ENCODE measurements around the gene ZNF681.

- TF ChIP-seq EZH2 (IDR thresholded peaks at IDR 0.05; ENCODE audit: borderline replicate concordance, low read depth, low read length, severe bottlenecking) = no peak
- TF ChIP-seq, protein P1, sequence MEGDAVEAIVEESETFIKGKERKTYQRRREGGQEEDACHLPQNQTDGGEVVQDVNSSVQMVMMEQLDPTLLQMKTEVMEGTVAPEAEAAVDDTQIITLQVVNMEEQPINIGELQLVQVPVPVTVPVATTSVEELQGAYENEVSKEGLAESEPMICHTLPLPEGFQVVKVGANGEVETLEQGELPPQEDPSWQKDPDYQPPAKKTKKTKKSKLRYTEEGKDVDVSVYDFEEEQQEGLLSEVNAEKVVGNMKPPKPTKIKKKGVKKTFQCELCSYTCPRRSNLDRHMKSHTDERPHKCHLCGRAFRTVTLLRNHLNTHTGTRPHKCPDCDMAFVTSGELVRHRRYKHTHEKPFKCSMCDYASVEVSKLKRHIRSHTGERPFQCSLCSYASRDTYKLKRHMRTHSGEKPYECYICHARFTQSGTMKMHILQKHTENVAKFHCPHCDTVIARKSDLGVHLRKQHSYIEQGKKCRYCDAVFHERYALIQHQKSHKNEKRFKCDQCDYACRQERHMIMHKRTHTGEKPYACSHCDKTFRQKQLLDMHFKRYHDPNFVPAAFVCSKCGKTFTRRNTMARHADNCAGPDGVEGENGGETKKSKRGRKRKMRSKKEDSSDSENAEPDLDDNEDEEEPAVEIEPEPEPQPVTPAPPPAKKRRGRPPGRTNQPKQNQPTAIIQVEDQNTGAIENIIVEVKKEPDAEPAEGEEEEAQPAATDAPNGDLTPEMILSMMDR (IDR thresholded peaks at IDR 0.05; ENCODE audit: borderline replicate concordance, extremely low read depth, low read length, poor library complexity, severe bottlenecking) = no peak
Observed at GRCh38 chr19:23762884-23763711, 4.4 kb upstream of the ZNF681 start.

All from DND-41 (cell line).